IPS-NIHi11 (cell line): Measurements from ENCODE around the gene EPB41L4A.

ENCODE experiments used
- DNase-seq: peaks from one replicate; pipeline ENCODE4 v3.0.0; 2012; ENCODE audit warnings: mixed read lengths, low spot score

The EPB41L4A gene

GRCh38 chr5:112154940-112155686, 264.0 kb downstream of the EPB41L4A start:
- no peak for DNase-seq

GRCh38 chr5:112149727-112150126, 269.4 kb downstream of the EPB41L4A start:
- no peak for DNase-seq

- peak; percentile 59 for DNase-seq
Measured at GRCh38 chr5:112146323-112147226, 272.5 kb downstream of the EPB41L4A start.

DNA sequence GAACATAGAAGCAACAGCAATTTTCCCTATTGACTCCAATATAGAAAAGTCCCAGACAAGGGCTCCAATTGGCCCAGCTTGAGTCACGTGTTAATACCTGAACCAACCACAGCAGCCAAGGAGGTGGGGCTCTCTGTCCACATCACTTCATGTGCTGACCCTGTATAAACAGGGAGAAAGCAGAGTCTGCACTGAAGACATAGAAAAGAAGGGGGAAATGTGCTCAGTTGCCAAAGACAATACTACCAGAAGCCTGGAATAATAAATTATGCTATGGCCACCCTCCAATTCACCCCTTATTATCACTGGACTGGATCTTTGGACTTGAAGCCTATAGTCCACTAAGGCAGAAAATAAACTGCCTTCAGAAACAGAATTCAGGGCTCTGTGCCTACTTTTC, 275.4 kb downstream of the EPB41L4A start:
- no peak for DNase-seq

- DNase-seq, result peak; percentile 10
Measured at GRCh38 chr5:112142769-112143270, 276.3 kb downstream of the EPB41L4A start.

DNA sequence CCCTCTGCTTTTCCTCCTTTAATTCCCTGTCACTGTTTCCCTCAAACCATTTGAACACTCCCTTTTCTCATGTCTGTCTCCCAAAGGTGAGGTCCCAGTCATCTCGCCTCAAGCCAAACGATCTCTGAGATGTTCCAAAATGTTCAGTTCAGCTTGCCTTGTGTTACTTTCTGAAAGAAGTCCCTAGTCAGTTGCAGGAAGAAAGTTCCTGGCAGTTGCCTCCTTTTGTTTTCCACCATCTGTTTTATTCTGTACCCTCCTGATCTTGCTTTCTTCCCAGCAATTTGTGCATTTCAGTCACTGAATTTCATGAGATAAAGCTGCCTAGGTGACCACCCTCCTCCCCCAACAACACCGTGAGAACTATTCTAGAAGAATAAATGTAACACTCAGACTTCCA, 277.5 kb downstream of the EPB41L4A start:
- no peak for DNase-seq

GRCh38 chr5:112138526-112138925, 280.6 kb downstream of the EPB41L4A start:
- DNase-seq, result no peak

- no peak for DNase-seq
Measured at GRCh38 chr5:112136773-112137172, 282.3 kb downstream of the EPB41L4A start.

- DNase-seq, result no peak
Measured at GRCh38 chr5:112127861-112128260, 291.2 kb downstream of the EPB41L4A start.

DNA sequence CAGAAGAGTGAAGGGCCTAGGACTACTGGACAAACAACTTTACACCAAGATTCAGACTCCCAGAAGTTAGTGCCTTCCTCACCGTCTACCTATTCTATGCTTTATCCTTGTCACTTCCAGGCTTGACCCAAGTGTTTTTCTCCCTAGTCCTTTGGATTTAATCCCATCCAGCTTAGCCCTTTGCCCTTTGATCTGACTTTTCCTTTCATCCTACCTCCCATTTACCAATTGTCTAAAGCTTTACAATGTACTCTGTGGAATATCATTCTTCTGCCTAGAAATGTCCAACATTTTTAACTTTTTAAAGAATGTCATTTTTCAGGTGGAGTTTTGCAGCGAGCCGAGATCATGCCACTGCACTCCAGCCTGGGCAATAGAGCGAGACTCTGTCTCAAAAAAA, 292.1 kb downstream of the EPB41L4A start:
- no peak for DNase-seq

DNA sequence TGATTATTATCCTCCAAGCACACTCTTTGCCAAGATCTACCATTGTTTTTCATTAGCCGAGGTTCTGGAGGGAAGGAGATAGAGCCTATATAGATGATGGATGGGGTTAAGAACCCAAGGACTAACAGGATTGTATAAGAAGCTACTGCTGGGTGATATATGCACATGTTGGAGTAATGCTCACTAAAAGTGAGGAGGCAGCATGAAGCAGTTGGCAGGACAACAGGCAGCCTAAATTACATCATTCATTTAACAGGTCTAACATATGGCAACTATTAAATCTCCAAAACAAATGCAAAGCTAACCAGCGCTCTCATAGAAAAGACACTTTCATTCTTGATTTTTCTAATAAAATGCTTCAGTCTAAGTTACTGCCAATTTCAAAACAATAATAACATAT, 293.2 kb downstream of the EPB41L4A start:
- DNase-seq, result no peak

DNA sequence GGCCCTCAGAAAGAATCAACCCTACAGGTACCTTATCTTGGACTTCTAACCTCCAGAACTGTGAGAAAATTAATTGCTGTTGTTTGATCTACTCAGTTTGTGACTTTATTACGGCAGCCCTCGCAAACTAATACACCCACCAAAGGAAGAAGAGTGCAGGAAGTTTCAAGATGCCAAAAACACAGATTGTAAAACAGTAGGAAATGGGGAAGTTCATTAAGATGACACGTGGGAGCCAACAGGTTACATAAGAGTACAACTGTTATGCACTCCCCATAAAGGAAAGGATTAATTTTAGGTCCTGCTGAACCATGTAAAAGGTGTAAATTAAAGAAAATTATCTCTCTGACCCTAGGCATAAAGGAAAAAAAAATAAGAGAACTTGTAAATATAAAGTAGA, 294.3 kb downstream of the EPB41L4A start:
- no peak for DNase-seq

DNA sequence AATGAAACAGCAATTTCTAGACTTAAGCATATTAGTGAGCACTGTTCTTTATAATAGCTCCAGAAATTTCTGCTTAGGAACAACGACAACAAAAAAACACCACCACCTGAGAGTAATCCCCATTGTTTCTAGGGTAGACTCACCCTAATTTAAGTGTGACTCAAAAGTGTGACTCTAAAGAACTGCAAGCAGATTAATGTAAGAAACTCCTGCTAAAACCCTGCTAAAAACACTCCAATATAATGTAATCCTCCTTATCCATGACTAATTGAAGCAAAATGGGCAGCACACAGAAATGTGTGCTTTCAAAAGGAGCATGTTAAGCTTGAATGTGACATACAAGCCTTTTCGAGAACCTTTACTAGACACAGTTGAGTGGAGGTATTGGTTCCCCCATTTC, 296.0 kb downstream of the EPB41L4A start:
- no peak for DNase-seq

DNA sequence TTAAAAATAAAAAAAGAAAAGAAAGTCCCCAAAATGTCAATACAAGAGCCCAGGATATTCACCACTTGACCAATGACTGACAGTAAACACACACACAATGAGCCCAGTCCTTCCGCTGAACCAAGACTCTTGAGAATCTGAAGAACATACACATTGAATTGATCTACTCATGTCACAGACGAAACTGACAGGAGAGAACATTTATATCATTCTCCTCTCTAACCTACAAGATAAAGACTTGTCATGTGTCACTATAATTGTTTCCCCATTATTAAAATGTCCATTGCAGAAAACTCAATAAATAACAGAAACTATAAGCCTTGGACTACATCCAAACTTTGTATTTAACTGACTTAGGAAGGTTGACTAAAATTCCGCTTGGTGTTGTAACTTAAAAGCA, 296.7 kb downstream of the EPB41L4A start:
- DNase-seq, result no peak

- DNase-seq, result no peak
Measured at GRCh38 chr5:112121258-112121657, 297.8 kb downstream of the EPB41L4A start.

GRCh38 chr5:112119969-112120368, 299.1 kb downstream of the EPB41L4A start:
- DNase-seq, result no peak

DNA sequence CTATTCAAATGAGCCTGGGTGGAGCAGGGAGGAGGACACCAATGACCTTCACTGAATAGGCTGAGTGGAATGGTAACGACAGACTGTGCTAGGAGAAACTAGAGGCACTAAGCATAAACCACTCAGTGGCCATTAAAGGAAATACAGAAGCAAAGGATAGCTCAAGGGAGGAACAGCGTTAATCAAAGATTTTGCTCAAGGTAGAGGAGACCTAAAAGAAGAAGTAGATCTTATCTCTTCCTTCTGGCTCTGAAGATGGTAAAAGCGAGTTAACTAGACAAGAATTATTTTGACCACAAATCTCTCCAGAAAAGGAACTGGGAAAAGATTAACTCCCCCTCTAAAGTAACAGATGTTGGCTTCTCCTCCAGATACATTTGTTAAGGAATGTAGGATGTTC, 299.6 kb downstream of the EPB41L4A start:
- DNase-seq, result no peak

GRCh38 chr5:112117551-112117950, 301.5 kb downstream of the EPB41L4A start:
- DNase-seq, result no peak

- DNase-seq, result no peak
Measured at GRCh38 chr5:112116371-112116770, 302.7 kb downstream of the EPB41L4A start.

- no peak for DNase-seq
Measured at GRCh38 chr5:112113565-112113964, 305.5 kb downstream of the EPB41L4A start.
